GM19193 (cell line): ENCODE measurements around the gene ZBTB42.

Experiments used
- POLR2A ChIP-seq: IDR thresholded peaks from 4 replicates; pipeline ENCODE4 v1.6.1; 2011; ENCODE audit not compliant: insufficient read depth, insufficient read length; ENCODE audit errors: extremely low read depth

The ZBTB42 gene

DNA sequence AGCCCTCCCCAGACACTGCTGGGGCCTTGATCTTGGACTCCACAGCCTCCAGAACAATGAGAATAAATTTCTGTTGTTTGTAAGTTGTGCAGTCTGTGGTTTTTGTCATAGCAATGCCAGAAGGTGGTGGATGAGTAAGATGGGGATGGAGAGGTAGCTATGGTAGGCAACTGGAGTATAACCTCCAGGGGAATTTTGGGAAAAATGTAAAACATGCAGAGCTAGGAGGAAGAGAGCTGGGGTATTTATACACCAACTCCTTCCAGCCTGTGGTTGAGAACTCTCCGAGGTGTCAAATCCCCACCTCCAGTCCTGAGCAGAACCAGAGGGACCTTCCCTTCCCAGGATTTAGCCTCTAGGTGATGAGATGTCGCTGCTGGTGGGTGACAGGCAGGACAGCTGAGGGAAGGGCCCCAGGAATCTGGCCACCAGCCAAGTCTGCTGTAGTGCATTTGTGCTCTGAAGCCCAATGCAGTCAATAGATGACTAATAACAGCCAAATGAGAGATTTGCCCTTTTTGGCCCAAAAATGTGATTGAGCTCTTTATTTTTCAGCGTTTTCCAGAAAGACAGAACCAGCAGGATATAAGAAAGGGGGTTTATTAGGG is 45.0 kb downstream of the ZBTB42 start:
- TF ChIP-seq POLR2A = no peak

DNA sequence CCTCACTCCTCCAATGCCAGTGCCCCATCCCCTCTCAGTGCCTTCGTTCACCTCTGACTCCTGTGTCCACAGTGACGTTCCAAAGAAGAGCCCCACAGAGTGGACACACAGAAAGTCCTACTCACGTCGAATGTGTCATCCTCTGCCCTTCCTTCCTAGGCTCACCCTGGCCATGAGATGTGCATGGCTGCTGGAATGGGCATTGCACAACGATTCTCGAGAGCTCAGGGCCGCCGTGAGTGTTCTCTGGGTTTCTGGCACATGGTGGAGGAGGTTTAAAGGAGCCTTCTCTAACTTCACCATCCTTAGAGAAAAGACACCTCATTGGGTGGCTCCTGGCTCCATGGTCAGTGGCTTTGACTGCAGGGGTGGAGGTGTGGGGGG is 51.4 kb downstream of the ZBTB42 start:
- TF ChIP-seq POLR2A = no peak
